ENCODE data around the gene NFATC1. TPM values are rescaled to one million over a fixed set of nuclear protein-coding genes. Genes with fewer than 3 reads are reported as not detected.

Gene NFATC1
- total RNA-seq, 1 experiment from 2014 or later = 3.4 TPM

GRCh38 chr18:79406708-79407107 is 11.0 kb downstream of the NFATC1 start:
- H3K4me1 ChIP-seq (replicated peaks) = no peaks in the 10 kb centered on the region
- no peak for DNase-seq (ENCODE audit: low read depth in 1 of 2, low spot score in 2 of 2)

DNA sequence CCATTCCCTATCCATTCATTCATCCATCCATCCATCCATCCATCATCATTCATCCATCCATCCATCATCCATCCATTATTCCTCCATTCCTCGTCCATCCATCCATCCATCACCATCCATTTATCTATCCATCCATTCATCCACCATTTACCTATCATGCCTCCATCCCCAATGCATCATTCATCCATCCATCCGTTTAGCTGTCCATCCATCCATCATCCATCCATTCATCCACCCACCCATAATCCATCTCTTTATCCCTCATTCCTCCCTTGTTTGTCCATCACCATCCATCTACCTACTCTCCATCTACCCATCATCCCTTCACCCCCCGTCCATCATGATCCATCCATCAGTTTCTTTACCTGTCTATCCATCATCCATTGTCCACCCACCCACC is 13.6 kb downstream of the NFATC1 start:
- no peaks in the 10 kb centered on the region for H3K27me3 ChIP-seq (replicated peaks)
- no peak overlapping the region for H3K4me3 ChIP-seq
- H3K9me3 ChIP-seq (replicated peaks) = no peaks in the 10 kb centered on the region
- DNase-seq (ENCODE audit: low read depth in 1 of 2, low spot score in 2 of 2) = no peak
- H3K36me3 ChIP-seq = 0 out of 2 replicates have a peak, but pooled peaks cover 2% of the 10 kb centered on the region
- H3K4me1 ChIP-seq (replicated peaks) = no peaks in the 10 kb centered on the region
- H3K27ac ChIP-seq = no peak overlapping the region

More at GRCh38 chr18:79406708-79407107, 11.0 kb downstream of the NFATC1 start:
- H3K4me3 ChIP-seq = no peak overlapping the region
- 0 out of 2 replicates have a peak, but pooled peaks cover 2% of the 10 kb centered on the region for H3K36me3 ChIP-seq
- no peak overlapping the region for H3K27ac ChIP-seq
- no peaks in the 10 kb centered on the region for H3K27me3 ChIP-seq (replicated peaks)
- H3K9me3 ChIP-seq (replicated peaks) = no peaks in the 10 kb centered on the region

DNA sequence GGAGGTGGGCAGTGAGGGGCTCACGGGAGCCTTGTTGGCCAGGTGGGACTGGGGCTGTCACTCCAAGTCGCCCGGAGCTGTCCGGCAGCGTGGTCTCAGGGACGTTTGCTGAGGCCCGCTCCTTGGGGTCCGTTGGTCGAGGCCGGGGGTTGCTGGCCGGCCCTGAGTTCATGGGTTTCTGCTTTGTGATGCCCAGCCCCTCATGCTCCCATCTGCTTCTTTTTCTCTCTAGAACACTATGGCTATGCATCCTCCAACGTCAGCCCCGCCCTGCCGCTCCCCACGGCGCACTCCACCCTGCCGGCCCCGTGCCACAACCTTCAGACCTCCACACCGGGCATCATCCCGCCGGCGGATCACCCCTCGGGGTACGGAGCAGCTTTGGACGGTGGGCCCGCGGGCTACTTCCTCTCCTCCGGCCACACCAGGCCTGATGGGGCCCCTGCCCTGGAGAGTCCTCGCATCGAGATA is 14.5 kb downstream of the NFATC1 start:
- Histone ChIP-seq H3K4me1 (replicated peaks) (no peaks in the 10 kb centered on the region), H3K4me3 (no peak overlapping the region), H3K27me3 (replicated peaks) (no peaks in the 10 kb centered on the region), H3K36me3 (0 out of 2 replicates have a peak, but pooled peaks cover 2% of the 10 kb centered on the region), H3K27ac (no peak overlapping the region), H3K9me3 (replicated peaks) (no peaks in the 10 kb centered on the region)
- no peak for DNase-seq (ENCODE audit: low read depth in 1 of 2, low spot score in 2 of 2)

- H3K36me3 ChIP-seq = 0 out of 2 replicates have a peak, but pooled peaks cover 2% of the 10 kb centered on the region
- no peak for DNase-seq (ENCODE audit: low read depth in 1 of 2, low spot score in 2 of 2)
Observed at GRCh38 chr18:79410731-79411613, 15.2 kb downstream of the NFATC1 start.

DNA sequence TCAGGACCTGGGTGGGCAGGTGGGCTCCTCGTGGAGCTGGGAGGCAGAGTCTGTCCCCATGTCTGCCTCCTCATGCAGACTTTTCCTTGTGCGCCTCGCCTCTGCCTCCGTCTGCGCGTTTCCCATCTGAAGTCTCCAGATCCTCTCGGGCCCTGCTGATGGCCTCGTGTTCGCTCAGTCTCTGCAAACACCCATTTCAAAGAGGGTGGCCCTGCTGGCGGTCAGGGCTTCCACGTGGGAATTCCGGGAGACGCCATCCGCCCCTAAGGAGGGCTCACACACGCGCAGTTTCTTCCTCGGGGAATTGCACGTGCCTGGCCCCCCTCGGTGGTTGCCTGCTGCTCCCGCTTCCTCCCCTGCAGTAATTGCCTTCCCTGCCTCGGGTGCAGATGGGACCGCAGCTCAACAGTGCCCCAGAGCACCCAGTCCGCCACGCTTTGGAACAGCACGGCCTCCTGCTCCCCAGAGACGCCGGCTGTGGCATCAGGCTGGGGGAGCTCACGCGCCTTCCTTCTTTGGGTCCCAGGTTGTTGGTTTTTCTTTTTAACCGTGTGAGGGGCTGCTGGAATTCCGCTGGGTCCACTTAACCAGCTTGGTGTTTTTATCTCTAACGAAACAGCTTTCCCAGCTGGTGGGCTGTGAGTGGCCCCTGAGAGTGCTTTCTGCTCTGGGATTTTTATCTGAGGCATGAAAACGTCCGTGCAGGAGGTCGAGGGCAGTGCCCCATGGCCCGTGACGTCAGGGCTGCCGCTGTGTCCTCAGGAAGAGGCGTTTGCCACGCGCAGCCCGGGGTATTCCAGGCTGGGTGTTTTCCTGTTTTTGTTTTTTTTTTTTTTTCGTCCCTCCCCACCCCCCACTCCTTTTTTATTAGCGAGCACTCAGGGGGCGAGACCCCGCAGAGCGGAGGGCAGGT is 16.1 kb downstream of the NFATC1 start:
- H3K9me3 ChIP-seq (replicated peaks) = no peaks in the 10 kb centered on the region
- no peak for DNase-seq (ENCODE audit: low read depth in 1 of 2, low spot score in 2 of 2)
- H3K4me3 ChIP-seq = no peak overlapping the region
- H3K4me1 ChIP-seq (replicated peaks) = no peaks in the 10 kb centered on the region
- no peak overlapping the region for H3K27ac ChIP-seq
- H3K36me3 ChIP-seq = 0 out of 2 replicates have a peak, but pooled peaks cover 2% of the 10 kb centered on the region
- H3K27me3 ChIP-seq (replicated peaks) = no peaks in the 10 kb centered on the region

More at GRCh38 chr18:79410731-79411613, 15.2 kb downstream of the NFATC1 start:
- no peak overlapping the region for H3K27ac ChIP-seq
- H3K4me1 ChIP-seq (replicated peaks) = no peaks in the 10 kb centered on the region
- no peaks in the 10 kb centered on the region for H3K9me3 ChIP-seq (replicated peaks)
- no peak overlapping the region for H3K4me3 ChIP-seq
- H3K27me3 ChIP-seq (replicated peaks) = no peaks in the 10 kb centered on the region

- Histone ChIP-seq H3K4me1 (replicated peaks) (no peaks in the 10 kb centered on the region), H3K9me3 (replicated peaks) (no peaks in the 10 kb centered on the region), H3K4me3 (no peak overlapping the region), H3K36me3 (0 out of 2 replicates have a peak, but pooled peaks cover 2% of the 10 kb centered on the region), H3K27ac (no peak overlapping the region), H3K27me3 (replicated peaks) (no peaks in the 10 kb centered on the region)
- DNase-seq (ENCODE audit: low read depth in 1 of 2, low spot score in 2 of 2) = no peak
Observed at GRCh38 chr18:79413025-79413424, 17.3 kb downstream of the NFATC1 start.

- Histone ChIP-seq H3K27me3 (replicated peaks) (no peaks in the 10 kb centered on the region), H3K4me1 (replicated peaks) (no peaks in the 10 kb centered on the region), H3K4me3 (no peak overlapping the region), H3K9me3 (replicated peaks) (no peaks in the 10 kb centered on the region), H3K27ac (no peak overlapping the region), H3K36me3 (0 out of 2 replicates have a peak, but pooled peaks cover 2% of the 10 kb centered on the region)
- DNase-seq (ENCODE audit: low read depth in 1 of 2, low spot score in 2 of 2) = no peak
Observed at GRCh38 chr18:79413426-79413825, 17.7 kb downstream of the NFATC1 start.

DNA sequence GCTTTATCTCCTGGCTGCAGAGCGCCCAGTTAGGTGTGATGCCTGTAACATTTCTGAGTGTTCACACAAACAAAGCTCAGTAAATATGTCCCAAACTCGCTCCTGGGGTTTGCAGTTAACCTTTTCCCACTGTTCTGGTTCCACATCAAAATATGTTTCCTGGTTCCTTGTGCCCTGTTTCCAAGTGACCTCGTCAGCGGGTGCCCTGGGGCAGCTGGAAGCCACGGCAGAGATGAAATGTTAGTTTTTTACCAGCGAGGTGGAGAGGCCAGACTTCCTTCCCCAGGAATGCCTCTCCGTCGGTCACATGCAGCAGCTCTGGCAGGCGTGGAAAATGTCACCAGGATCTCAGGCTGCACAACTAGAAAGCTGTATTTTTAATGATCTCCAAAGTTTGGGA is 18.2 kb downstream of the NFATC1 start:
- Histone ChIP-seq H3K36me3 (0 out of 2 replicates have a peak, but pooled peaks cover 2% of the 10 kb centered on the region), H3K4me3 (no peak overlapping the region), H3K27me3 (replicated peaks) (no peaks in the 10 kb centered on the region), H3K9me3 (replicated peaks) (no peaks in the 10 kb centered on the region), H3K4me1 (replicated peaks) (no peaks in the 10 kb centered on the region), H3K27ac (no peak overlapping the region)
- DNase-seq (ENCODE audit: low read depth in 1 of 2, low spot score in 2 of 2) = no peak

GRCh38 chr18:79416022-79416676 is 20.4 kb downstream of the NFATC1 start:
- H3K9me3 ChIP-seq (replicated peaks) = no peaks in the 10 kb centered on the region
- no peaks in the 10 kb centered on the region for H3K36me3 ChIP-seq
- no peaks in the 10 kb centered on the region for H3K4me1 ChIP-seq (replicated peaks)
- no peak overlapping the region for H3K27ac ChIP-seq
- H3K4me3 ChIP-seq = no peak overlapping the region
- no peak for DNase-seq (ENCODE audit: low read depth in 1 of 2, low spot score in 2 of 2)
- H3K27me3 ChIP-seq (replicated peaks) = no peaks in the 10 kb centered on the region

- no peaks in the 10 kb centered on the region for H3K9me3 ChIP-seq (replicated peaks)
- H3K4me1 ChIP-seq (replicated peaks) = no peaks in the 10 kb centered on the region
- no peak for DNase-seq (ENCODE audit: low read depth in 1 of 2, low spot score in 2 of 2)
- no peak overlapping the region for H3K27ac ChIP-seq
- no peaks in the 10 kb centered on the region for H3K27me3 ChIP-seq (replicated peaks)
- H3K4me3 ChIP-seq = no peak overlapping the region
- no peaks in the 10 kb centered on the region for H3K36me3 ChIP-seq
Observed at GRCh38 chr18:79416677-79417052, 20.9 kb downstream of the NFATC1 start.

- Histone ChIP-seq H3K36me3 (no peaks in the 10 kb centered on the region), H3K4me3 (no peak overlapping the region), H3K4me1 (replicated peaks) (no peaks in the 10 kb centered on the region), H3K27ac (no peak overlapping the region), H3K9me3 (replicated peaks) (no peaks in the 10 kb centered on the region), H3K27me3 (replicated peaks) (no peaks in the 10 kb centered on the region)
- DNase-seq (ENCODE audit: low read depth in 1 of 2, low spot score in 2 of 2) = no peak
Observed at GRCh38 chr18:79418236-79418635, 22.5 kb downstream of the NFATC1 start.

GRCh38 chr18:79418642-79419041 is 22.9 kb downstream of the NFATC1 start:
- H3K27me3 ChIP-seq (replicated peaks) = no peaks in the 10 kb centered on the region
- H3K4me1 ChIP-seq (replicated peaks) = no peaks in the 10 kb centered on the region
- no peak for DNase-seq (ENCODE audit: low read depth in 1 of 2, low spot score in 2 of 2)
- no peak overlapping the region for H3K27ac ChIP-seq
- H3K4me3 ChIP-seq = no peak overlapping the region
- H3K9me3 ChIP-seq (replicated peaks) = no peaks in the 10 kb centered on the region
- no peaks in the 10 kb centered on the region for H3K36me3 ChIP-seq

GRCh38 chr18:79420033-79420745 is 24.5 kb downstream of the NFATC1 start:
- Histone ChIP-seq H3K4me1 (replicated peaks) (no peaks in the 10 kb centered on the region), H3K27me3 (replicated peaks) (no peaks in the 10 kb centered on the region), H3K27ac (no peak overlapping the region), H3K4me3 (no peak overlapping the region), H3K9me3 (replicated peaks) (no peaks in the 10 kb centered on the region), H3K36me3 (no peaks in the 10 kb centered on the region)
- no peak for DNase-seq (ENCODE audit: low read depth in 1 of 2, low spot score in 2 of 2)
